ENCODE results near the gene MAPKAPK3. TPM values are rescaled to one million over a fixed set of nuclear protein-coding genes. Genes with fewer than 3 reads are reported as not detected.

The MAPKAPK3 gene
- total and polyA plus RNA-seq, 2 experiments from 2014 or later = 77.3 to 94.7 TPM

DNA sequence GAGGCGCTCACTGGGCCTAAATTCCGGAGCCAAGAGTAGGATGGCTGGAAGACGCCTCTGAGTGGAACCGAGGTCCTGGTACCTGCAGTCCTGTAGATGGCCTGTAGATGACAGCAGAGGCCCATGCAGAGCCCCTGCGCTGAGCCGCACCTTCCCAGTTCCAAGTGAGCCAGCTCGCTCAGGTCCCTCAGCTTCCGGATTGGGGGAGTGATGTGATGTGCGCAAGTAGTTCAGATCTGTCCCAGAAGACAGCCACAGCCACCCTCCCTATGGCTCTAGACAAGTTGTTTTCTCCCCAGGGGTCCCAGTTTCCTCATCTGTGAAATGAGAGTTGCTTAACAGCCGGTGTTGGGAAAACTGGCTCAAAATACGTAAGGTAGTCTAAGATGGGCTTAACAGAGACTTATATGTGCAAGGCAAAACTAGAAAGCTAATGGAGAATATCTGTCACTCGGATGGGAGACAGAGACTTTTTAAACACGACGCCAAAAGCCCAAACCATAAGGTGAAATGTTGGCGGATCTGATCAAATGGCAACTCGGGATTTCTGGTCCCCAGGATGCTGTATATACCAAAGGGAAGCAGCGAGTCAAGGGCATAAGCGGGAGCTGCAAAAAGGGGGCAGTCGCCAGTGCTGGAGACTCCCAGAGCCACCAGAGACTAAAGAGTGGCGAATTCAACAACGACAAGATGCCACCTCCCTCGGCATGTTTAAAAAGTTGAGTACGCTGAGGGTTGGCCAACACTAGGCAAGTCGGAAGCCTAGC is 765 bp upstream of the MAPKAPK3 start:
- TF ChIP-seq, protein P1, sequence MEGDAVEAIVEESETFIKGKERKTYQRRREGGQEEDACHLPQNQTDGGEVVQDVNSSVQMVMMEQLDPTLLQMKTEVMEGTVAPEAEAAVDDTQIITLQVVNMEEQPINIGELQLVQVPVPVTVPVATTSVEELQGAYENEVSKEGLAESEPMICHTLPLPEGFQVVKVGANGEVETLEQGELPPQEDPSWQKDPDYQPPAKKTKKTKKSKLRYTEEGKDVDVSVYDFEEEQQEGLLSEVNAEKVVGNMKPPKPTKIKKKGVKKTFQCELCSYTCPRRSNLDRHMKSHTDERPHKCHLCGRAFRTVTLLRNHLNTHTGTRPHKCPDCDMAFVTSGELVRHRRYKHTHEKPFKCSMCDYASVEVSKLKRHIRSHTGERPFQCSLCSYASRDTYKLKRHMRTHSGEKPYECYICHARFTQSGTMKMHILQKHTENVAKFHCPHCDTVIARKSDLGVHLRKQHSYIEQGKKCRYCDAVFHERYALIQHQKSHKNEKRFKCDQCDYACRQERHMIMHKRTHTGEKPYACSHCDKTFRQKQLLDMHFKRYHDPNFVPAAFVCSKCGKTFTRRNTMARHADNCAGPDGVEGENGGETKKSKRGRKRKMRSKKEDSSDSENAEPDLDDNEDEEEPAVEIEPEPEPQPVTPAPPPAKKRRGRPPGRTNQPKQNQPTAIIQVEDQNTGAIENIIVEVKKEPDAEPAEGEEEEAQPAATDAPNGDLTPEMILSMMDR (IDR thresholded peaks at IDR 0.05; ENCODE audit: low read depth, low read length) = peak; percentile 100
- Histone ChIP-seq H3K4me1 (ENCODE audit: low read depth) (peaks cover 15% of the 10 kb centered on the region), H3K9me3 (ENCODE audit: low read depth) (no peaks in the 10 kb centered on the region), H3K27ac (no peak overlapping the region), H3K27me3 (no peaks in the 10 kb centered on the region), H3K36me3 (no peaks in the 10 kb centered on the region), H3K4me3 (peak overlapping the region; percentile 81)
- DNase-seq (ENCODE audit: low read depth in 1 of 2, low spot score in 1 of 2) = peak; percentile 87 to 91

DNA sequence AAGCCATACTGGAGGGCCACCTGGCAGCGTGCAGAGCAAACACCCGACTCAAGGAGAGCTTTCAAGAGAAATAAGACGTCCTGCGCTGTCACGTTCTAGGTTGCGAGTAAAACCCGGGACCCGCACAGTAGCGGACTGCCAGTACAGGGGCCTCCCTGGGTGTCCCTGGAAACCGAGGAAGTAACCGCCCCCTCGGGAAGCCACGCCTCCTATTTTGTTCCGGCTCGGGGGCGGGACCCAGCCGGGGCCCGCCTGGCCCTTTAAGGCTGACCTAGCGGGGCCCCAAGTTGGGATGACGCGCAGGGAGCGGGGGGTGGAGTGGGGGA is 218 bp upstream of the MAPKAPK3 start:
- Histone ChIP-seq H3K27me3 (no peaks in the 10 kb centered on the region), H3K9me3 (ENCODE audit: low read depth) (no peaks in the 10 kb centered on the region), H3K36me3 (no peaks in the 10 kb centered on the region), H3K27ac (no peak overlapping the region), H3K4me1 (ENCODE audit: low read depth) (peaks cover 15% of the 10 kb centered on the region), H3K4me3 (peak overlapping the region; percentile 81)
- TF ChIP-seq, protein P1 (IDR thresholded peaks at IDR 0.05; ENCODE audit: low read depth, low read length) = no peak
- peak; percentile 91 to 94 for DNase-seq (ENCODE audit: low read depth in 1 of 2, low spot score in 1 of 2)

DNA sequence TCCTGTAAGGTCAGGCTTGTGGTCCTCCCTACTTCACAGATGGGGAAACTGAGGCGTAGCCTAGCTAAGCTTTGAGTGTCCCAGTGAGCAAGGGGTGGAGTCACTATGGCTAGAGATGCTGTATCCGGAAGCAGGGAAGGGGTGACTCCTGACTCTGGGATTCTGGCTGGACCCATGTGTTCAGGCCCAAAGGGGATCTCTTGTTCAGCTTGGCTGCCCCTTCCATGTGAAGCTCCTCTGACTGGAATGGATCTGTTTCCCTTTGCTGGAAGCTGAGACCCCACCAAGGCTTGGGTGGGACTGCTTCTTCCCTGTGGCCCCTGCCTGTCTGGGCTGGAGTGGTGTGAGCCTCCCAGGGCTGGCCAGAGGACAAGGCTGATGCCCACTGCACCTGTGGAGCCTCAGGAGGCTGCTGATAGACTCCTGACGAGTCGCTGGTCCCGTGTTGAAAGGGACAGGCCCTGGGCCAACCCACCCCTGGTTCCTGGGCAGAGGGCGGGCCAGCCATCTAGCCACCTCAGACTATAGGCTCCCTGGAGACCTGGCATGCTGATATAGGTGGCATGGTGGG is 1.0 kb downstream of the MAPKAPK3 start:
- DNase-seq (ENCODE audit: low read depth in 1 of 2, low spot score in 1 of 2) = no peak
- H3K36me3 ChIP-seq = no peaks in the 10 kb centered on the region
- H3K4me3 ChIP-seq = peak overlapping the region; percentile 81
- H3K9me3 ChIP-seq (ENCODE audit: low read depth) = no peaks in the 10 kb centered on the region
- H3K27me3 ChIP-seq = no peaks in the 10 kb centered on the region
- no peak overlapping the region for H3K27ac ChIP-seq
- H3K4me1 ChIP-seq (ENCODE audit: low read depth) = peaks cover 7% of the 10 kb centered on the region
- TF ChIP-seq, protein P1 (IDR thresholded peaks at IDR 0.05; ENCODE audit: low read depth, low read length) = no peak

DNA sequence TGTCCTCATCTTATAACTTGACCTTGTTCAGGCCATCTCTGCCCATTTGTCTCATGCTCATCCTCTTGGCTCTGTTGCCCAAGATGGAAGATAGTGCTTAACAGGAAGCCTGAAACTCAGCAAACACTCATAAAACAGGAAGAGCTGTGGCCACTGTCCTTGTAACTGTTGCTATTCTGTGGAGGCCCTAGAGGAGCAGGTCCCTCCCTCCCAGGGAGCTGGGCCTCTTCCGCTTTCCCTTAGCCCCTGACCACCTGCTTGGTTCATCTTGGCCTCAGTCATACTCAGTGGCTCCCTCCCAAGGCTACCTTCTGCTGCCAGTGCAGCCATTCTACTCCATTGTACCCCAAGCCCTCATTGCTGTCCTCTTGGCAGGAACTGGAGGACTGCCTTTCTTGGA is 3.5 kb downstream of the MAPKAPK3 start:
- Histone ChIP-seq H3K9me3 (ENCODE audit: low read depth) (no peaks in the 10 kb centered on the region), H3K4me3 (no peak overlapping the region), H3K36me3 (no peaks in the 10 kb centered on the region), H3K27ac (no peak overlapping the region), H3K27me3 (no peaks in the 10 kb centered on the region), H3K4me1 (ENCODE audit: low read depth) (peaks cover 11% of the 10 kb centered on the region)
- TF ChIP-seq, protein P1 (IDR thresholded peaks at IDR 0.05; ENCODE audit: low read depth, low read length) = no peak
- DNase-seq (ENCODE audit: low read depth in 1 of 2, low spot score in 1 of 2) = no peak

DNA sequence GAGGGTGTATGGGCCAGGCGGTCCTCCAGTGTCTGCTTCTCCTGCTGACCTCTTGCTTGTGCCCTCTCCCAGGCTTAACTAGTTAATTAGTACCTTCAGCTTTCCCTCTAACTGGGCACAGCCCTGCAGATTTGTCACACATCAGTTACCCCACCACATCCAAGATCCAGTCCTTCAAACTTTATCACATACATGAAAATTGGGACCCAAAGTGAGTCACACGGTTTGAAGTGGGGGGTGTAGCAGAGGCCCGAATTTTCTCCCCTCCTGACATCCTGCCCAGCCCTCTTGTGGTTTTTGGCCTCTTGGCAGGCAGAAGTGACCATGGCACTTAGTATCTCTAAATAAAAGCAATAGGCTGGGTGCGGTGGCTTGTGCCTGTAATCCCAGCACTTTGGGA is 3.9 kb downstream of the MAPKAPK3 start:
- Histone ChIP-seq H3K4me1 (ENCODE audit: low read depth) (peaks cover 15% of the 10 kb centered on the region), H3K36me3 (no peaks in the 10 kb centered on the region), H3K27ac (no peak overlapping the region), H3K27me3 (no peaks in the 10 kb centered on the region), H3K9me3 (ENCODE audit: low read depth) (no peaks in the 10 kb centered on the region), H3K4me3 (no peak overlapping the region)
- DNase-seq (ENCODE audit: low read depth in 1 of 2, low spot score in 1 of 2) = no peak
- TF ChIP-seq, protein P1 (IDR thresholded peaks at IDR 0.05; ENCODE audit: low read depth, low read length) = no peak
